Right hindlimb (tissue), 1 donor: ENCODE results near the gene HEPN1.

ENCODE experiments used
- DNase-seq: peaks from one replicate; pipeline ENCODE4 v3.0.0-alpha.2; 2018

The HEPN1 gene

DNA sequence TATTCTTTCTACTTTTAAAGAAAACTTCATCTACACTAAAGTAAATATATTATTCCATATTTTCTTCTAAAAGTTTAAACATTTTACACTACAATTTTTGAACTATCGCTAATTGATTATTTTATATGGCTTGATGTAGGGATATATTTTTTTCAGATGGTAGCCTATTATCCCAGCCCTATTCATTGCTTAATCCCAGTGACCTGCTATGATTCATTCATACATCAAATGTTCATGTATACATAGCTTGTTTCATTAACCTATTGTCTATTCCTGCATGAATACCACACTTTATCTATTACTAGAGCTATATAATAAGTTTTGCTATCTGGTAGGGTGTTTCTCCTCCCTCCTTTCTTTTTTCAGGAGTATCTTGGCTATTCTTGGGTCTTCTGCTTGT is 16.4 kb upstream of the HEPN1 start:
- DNase-seq, result no peak

DNA sequence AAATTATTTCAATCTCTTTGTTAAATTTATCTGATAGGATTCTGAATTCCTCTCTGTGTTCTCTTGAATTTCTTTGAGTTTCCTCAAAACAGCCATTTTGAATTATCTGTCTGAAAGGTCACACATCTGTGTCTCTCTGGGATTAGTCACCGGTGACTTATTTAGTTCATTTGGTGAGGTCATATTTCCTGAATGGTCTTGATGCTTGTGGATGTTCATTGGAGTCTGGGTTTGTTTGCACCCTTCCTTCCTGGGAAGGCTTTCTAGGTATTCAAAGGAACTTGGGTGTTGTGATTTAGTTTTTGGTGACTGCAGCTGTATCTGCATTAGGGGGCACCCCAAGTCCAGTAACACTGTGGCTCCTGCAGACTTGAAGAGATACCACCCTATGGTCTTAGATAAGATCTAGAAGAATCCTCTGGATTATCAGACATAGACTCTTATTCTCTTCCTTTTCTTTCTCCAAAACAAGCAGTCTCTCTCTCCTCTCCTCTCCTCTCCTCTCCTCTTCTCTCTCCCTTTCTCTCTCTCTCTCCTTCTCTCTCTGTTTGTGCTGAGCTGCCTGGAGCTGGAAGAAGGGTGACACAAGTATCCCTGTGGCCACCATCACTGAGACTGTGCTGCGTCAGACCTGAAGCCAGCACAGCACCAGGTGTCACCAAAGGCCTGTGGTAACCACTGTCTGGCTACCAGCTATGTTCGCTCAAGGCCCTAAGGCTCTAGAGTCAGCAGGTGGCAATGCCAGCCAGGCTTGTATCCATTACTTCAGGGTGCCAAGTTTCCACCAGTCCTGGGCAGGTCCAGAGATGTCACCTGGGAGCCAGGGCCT is 3.3 kb upstream of the HEPN1 start:
- no peak for DNase-seq

DNA sequence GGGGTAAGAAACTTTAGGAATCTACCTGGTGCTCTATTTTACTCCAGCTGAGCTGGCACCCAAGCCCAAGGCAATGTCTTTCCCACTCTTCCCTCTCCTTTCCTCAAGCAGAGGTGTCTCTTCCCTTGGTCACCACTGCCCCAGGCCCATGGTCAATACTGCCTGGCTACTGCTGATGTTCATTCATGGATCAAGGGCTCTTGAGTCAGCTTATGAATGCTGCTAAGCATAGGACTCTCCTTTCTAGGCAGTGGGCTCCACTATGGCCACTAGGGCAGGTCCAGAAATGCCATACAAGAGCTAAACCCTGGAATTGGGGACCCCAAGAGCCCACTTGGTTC is 2.7 kb upstream of the HEPN1 start:
- DNase-seq, result no peak

DNA sequence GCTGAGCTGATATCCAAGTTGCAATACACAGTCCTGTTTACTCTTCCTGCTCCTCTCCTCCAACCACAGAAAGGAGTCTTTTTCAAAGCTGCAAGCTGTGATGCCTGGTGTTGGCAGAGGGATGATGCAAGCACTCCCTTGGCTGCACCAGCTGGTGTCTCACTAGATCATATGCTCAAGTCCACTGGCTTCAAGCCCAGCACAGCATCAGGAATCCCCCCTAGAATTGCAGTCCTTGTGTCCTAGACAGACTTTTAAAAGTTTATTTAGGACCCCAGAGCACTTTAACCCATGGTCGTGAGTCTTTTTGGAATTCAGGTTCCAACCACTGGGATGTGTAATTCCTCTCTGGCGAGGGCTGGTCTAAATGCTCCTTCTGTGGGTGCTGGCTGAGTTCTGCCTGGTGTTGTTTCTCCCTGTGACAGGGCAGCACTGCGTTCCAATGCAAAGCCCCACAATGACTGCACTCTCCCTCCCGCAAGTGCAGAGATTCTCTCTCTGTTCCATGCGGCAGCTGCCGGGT is 1.9 kb upstream of the HEPN1 start:
- peak; percentile 74 for DNase-seq

DNA sequence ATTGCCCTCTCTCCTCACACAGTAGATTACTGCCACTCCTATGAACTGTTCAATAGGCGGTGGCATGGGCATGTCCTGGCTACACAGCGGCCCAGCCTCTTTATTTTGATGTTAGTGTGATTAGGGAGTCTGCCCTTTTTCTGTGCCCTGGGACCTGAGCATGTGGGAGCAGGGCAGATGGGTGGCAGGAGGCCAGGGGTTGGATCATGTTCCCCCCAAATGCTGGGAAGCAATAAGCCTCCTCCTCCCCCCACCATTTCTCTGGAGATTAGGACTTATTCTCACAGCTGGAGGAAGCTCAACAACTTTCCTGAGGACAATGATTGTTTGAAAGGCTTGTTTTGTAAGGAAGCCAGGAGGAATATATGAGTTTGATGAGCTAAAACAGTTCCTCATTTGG is 848 bp downstream of the HEPN1 start:
- DNase-seq, result no peak

DNA sequence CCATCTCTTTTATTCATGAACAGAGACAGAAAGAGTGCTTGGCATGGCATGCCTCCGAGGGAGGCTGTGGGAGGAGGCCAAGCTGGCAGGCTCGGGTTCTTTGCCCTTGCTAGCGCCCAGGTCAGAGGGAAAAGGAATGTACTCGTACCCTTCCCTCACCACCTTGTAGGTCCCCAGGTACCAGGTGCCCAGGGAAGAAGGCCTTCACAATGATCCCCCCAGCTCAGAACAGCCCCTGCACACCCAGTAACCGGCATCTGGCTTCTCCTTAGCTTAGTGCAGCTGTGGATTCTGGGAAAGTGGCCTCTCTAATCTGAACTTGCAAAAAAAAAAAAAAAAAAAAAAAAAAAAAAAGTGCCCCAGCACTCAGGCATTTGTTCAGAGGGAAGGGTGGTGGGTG is 1.3 kb downstream of the HEPN1 start:
- no peak for DNase-seq

DNA sequence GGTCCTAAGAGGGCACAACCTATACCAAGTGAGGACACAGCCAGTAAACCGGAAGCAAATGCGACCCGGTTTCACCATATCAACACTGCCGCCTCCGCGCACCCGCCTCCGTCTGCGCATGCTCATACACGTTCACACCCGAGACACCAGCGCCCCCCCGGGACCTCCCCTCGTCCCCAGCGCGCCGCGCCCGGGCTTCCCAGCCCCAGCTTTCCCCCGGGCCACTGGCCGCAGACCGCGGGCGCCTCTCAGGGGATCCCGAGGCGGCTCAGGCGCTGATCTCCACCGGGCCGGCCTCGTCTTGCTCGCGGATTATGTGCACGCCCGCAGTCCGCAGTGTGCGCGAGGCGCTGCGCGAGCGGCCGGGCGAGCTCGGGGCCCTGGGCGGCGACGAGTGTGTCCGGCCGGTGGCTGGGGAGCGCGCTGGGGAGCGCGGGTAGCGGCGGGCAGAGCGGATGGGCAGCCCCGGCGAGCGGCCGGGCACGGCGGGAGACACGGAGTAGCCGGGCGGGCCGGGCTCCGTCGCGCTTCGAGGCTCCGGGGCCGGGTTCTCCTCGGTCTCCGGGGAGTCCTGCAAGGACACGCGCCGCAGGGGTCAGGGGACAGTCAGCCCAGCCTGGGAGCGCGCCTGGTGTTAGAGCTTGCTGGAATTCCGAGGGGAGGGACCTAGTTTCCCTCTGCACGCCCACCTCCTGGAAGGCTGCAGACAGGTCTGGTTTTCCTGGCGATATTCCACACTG is 2.0 kb downstream of the HEPN1 start:
- DNase-seq, result peak; percentile 87

DNA sequence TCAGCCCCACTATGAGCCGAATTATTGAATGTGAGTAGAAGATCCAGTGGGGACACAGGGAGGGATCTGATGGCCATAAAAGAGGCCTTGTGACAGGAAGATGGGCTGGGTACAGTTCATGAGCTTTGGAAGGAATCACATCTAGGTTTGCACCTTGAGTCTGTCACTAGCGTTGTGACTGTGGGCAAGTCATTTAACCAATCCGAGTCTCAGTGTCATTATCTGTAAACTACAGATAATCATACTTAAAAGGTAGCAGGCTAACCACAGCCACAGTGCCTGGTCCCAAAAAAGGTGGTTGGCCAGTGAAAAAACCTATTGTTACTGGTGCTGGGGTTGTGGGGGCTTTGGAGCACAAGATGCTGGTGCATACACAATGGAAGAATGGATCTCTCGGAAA is 3.8 kb downstream of the HEPN1 start:
- no peak for DNase-seq

DNA sequence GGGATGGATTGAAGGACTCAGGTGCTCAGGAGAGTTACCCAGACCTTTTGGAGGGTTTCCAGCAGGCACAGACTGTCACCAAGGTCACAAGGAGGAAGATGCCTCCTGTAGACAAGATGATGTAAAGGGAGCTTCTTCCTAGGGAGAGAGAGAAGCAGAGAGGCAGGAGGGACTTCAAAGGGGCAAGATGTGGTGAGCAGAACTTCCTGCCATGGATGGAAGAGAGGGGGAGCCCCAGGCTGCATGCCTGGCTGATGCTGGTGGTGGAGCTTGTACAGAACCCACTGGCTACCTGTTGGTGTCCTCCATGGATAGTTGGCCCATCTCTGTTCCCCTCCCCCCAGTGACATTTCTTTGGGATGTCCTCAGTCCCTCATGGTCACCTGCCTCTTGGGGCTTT is 4.2 kb downstream of the HEPN1 start:
- no peak for DNase-seq

DNA sequence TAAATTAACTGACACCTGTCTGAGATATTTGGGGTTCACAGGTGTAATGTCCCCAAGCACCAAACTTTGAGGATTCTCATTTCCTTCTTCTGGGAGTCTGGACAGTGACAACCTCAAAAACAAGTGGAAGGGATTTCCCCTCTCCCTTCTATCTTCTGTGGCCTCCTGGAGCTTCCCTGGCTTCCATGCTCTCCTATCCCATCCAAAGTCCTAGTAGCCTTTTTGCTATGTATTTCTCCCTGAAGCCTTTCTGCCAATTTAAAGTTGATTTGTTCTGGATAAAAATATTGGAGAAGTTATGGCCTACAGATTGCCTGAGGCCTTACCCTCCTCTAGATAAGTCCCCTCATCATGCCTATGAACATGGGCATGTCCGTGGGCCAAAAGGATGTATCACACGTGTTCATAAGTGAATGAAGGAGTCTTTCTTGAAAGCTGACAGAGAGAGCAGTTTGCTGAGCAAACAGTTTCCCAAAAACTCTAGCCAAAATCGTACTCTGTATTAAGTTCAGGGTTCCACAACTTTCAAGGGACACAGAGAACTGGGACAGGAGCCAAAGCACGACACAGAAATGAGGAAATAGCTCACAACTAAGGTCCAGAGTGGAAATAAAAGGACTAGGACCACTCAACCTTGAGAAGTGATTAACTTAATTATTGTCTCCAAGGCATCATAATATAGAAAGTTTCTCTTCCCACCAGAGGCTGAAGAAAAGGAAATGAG is 10.1 kb downstream of the HEPN1 start:
- DNase-seq, result no peak

DNA sequence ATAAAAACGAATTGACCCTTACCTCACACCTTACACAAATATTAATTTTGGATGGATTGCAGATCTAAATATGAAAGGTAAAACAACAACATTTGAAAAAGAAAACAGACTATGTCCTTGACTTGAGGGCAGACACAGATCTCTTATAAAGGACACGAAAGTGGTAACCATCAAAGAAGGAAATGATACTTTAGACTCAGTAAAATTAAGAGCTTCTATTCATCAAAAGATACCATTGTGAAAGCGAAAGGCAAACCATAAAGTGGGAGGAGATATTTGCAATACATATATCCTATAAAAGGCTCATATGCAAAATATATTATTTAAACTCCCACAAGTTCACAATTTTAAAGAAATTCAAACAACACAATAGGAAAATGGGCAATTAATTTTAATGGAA is 11.7 kb downstream of the HEPN1 start:
- no peak for DNase-seq

DNA sequence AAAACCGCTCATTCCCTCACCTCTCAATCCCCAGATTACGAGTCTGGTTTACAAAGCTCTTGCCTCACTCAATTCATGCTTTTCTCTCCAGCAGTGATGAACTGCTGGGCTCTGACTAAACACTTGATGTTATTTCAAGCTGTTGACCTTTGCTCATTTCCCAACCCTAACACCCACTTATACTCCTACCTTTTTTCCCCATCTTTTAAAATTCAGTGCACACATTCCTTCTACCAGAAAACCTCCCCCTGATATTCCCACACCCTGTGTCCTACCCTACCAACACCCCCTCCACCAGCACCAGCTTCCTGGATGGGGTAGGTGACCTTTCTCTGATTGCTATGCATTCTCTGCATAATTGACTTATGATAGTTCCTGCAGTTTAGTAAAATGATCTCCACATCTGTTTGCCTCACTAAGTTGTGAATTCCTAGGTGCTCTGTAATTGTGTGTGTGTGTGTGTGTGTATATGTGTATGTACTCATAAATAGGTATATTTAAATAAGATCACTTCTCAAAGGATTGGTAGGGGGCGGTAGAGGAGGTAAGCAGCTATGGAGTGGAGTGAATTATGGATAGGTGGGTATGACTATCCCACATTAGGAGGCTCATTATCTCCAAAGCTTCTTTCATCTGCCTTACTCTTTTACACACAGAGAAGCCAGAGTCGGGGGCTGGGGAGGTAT is 16.0 kb downstream of the HEPN1 start:
- no peak for DNase-seq

DNA sequence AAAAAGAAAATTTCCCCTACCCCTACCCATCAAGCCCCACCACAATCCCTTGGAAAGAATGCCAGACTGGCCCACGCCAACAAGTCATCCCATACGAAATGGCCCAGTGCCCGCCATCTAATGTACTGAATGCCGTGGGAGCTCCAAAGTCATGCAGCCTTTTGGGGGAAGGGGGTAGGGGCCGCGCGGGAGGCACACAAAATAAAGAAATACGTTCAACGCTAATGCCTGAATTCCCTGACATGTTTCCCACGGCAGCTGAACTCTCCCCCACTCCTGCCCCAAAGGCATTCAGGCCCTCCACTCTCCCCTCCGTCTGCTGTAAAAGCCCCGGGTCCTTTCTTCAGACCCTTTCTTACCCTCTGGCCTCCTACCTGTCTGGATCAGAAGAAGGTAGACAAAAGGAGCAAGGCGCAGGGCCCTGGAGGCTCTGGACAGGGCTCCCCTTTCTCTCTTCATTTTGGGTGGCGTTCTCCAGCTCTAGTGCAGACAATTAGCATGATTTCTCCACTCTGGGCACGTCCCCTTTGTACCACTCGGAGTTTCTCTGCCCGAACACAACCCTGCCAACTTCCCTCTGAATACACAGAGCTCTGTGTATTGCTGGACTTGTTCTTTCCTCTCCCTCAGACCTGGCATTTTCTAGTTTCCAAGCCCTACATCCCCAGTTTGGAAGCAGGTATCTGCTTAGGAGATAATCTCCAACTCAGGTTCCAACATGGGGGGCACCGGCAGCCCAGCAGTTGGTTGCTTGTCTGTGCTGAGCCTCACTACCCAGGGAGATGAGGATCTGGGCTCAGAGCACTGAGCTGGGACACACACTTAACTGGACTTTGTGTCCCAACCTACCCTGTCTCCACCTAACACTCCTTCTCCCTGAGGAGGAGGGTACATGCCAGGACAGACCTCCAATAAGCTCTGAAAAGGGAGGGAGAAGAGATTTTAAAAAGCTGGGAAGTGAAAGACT is 16.8 kb downstream of the HEPN1 start, which contains the start of gene HEPACAM:
Gene HEPACAM, minus strand, starts transcription at position 500 of the 967 bp plus-strand sequence. Its CDS starts 41 bp downstream, at position 459.
- DNase-seq, result no peak

DNA sequence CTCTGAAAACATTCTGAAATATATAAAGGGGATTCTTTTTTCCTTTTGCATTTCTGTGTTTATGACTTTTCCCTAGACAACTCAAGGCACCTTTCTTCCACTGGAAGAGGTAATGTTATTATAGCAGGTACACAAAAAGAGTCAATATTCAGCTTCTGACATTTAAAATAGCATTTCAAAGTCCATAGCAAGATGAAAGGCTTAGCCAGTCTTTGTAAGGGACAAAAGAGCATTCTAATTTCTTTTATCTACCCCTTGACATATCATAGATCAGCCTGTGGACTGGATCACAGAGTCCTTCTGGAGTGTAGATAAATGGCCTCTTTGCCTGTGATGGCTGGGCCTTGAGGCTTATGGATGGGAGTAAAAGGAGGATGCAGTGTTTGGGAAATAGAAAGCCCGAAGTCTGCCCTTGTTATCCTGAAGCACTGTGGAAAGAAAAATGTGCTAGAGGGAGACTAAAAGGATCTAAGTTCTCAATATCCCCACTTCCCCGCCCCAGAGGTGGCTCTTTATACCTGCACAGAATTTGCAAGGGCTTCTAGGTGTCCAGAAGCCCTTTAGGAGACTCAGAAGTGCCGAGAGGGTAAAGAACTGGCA is 18.4 kb downstream of the HEPN1 start:
- DNase-seq, result no peak

DNA sequence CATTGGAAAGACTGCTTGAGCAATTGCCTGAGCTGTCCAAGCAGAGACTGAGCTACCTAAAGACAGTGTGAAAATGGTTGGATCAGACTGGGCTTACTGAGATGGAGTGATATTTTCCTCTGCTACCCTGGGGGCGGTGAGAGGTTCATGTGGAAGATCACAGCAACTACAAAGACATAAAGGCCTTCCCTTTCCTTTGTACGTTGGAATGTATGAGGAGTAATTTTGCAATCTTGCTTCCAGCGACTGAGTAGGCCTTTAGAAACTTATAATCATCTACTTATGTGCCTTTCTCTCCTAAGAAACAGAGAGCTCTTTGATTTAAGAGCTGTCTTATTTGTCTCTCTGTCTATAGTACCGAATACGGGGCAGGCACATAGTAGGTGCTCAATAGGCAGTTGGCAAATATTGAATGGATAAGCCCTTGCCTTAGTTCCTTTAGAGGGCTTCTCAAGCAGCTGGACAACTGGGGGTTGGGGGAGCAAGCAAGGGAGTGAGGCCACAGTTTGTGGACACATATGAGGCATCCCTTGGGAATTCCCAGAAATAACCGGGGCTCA is 19.2 kb downstream of the HEPN1 start:
- DNase-seq, result no peak

DNA sequence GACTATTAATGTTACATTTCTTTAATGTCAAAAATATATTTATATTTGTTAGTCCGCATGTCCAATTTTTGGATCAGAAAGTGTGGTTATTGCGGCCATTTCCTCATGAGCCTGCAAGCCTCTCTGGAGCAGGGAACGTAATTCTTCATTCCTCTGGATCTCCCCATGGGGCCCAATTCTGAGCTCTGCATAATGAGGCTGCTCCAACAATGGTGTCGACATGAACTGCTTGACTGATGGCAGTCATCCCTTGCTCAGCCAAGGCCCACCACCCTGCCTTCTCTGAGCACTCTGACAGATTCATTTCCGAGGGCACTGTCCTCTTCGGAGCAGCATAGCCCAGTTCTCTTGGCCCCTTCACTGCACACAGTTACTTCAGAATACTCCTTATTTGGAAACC is 19.9 kb downstream of the HEPN1 start:
- DNase-seq, result no peak

DNA sequence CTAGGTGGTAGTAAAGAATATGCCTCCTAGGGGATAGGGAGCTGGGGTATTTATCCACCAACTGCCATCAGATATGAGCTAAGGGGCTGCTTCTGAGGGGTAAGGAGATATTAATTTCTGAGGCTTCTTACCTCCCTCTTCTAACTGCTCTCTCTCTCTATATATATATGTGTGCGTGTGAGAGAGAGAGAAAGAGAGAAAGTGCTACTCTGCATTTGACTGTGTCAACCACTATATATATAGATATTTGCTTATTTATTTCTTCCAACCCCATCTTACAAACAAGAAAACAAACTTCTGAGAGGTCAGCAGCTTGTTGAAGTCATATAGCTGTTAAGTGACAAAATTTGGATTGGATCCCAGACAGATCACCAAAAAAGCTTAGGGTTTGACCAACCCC is 22.7 kb downstream of the HEPN1 start:
- DNase-seq, result no peak

DNA sequence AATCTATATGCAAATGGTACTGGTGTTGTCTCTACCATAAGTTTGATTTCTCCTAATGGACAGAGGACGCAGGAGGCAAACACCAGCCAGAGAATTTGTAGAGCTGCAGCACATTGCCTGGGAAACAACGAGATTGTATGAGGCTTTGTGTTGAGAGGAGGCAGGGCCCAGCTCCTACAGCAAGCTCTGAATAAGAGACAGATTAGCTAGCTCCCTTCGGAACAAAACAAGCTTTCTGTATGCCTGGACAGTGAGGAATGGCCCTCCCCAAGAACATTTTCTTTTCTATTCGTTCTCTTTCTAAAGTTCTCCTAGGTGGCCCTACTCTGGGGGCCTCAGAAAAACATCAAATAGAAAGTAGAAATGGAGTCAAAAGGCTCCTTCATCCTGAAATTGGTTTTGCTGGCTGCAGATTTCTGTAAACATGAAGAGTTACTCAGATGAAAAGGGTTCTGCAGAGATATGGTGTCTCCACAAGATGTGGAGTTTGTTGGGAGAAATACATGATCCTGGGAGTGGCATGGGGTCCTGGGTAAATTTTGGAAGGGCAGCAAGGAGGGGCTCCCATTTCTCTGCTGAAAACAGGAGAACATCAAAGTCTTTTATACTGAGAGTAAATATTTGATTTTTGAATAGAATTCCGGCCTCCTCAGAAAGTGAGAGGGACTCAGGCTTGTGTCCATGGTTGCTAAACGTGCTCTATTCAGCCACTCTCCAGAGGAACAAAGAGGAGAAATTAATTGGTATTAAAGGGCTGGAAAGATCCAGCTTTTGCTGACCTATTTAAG is 23.6 kb downstream of the HEPN1 start:
- DNase-seq, result no peak

DNA sequence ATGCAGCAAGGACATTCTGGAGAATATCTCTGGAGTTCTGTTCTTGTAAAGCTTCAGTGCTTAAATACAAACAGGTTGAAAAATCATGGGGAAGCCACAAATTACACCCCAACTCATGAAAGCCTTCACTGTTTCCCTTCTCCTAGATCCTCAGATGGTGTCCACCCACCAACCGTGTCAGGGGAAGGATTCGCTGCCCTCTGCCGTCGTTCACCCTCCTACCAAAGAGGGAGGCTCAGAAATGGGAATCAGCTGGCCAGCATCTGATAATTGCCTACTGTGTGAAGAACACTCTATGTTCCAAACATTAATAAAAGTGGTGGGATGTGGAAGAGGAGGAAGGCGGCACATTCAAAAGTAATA is 24.2 kb downstream of the HEPN1 start:
- DNase-seq, result no peak

DNA sequence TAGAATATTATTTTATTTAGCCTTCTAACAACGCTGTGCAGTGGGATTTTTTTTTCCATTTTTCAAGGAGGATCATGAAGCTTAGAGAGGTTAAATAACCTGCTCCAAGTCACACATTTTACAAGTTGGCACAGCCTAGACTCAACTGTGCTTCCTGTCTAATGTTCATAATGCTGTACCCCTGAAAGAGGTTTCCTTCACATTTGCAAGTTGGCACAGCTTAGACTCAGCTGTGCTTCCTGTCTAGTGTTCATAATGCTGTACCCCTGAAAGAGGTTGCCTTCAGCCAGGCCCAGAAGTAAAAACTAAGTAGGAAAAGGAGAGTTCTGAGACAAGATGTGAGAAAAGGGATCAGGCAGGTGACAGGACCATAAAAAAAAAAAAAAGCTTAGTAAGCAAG is 24.7 kb downstream of the HEPN1 start:
- DNase-seq, result no peak
